GM18507 (cell line): Measurements from ENCODE around the gene DEF6.

Experiments used
- DNase-seq: peaks from one replicate; pipeline ENCODE4 v3.0.0; 2011; ENCODE audit warnings: low read depth; ENCODE audit not compliant: insufficient read length; ENCODE audit errors: extremely low spot score
- FAIRE-seq: peaks from 2 replicates; lab custom pipeline; 2011; peaks lifted over from hg19 to GRCh38; lab: Jason Lieb, UNC

Gene DEF6

DNA sequence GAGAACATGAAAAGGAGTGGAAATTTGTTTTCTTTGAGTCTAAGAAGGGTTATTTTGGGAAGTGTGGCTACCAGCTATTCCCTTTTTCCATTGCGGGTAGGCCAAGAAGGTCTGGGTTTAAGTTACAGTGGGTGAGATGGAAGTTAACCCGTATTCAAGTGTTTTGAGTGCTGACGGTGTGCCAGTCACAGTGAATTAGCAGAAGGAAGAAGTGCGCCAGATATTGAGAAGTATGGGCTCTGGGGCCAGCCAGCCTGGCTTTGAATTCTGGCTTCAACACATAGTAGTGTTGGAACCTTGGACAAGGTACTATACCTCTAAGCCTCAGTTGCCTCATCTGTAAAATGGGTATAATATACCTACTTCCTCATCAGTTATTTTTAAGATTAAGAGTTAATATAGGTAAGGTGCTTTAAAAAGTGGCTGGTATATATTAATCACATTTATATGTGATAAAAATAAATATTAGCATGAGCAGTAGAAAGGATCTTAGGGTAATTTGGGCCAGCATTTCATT is 21.8 kb upstream of the DEF6 start:
- DNase-seq (no peak), FAIRE-seq (no peak)

DNA sequence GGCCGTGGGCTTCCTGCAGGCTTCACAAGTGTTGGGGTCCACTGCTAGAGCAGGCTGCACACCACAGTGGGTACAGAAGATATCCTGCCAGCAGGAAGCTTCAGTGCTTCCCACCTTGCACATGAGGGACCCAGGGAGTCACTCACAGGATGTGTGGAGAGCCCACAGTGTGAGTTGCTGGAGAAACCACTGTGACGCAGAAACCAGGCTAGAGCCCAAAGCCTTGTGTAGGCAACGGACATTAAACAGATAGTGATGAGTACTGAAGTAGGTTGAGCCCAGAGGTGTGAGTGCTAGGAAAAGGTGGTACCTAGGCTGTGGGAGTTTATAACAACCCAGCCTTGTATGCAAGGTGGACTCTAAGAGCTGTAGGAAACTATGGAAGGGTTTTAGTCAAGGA is 18.9 kb upstream of the DEF6 start:
- no peak for FAIRE-seq

DNA sequence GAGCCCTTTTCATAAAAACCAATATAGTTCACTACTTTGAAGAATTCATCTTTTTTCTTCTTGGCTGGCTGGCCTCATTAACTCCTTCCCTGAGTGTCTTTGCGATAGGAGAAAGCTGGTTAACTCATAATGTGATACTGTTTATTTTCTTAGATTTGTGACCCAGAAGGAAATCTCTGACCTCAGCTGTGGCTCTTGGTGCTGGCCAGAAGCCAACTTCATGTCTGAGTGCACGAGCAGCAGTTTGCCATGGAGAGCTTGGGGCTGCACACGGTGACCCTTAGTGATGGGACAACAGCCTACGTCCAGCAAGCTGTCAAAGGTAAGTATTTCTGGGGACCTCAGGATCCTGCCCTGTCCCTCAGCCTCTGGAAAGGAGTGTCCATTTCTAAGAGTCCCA is 16.7 kb upstream of the DEF6 start:
- DNase-seq (no peak), FAIRE-seq (no peak)

More for the DNA sequence above, 18.9 kb upstream of the DEF6 start:
- DNase-seq: no peak

DNA sequence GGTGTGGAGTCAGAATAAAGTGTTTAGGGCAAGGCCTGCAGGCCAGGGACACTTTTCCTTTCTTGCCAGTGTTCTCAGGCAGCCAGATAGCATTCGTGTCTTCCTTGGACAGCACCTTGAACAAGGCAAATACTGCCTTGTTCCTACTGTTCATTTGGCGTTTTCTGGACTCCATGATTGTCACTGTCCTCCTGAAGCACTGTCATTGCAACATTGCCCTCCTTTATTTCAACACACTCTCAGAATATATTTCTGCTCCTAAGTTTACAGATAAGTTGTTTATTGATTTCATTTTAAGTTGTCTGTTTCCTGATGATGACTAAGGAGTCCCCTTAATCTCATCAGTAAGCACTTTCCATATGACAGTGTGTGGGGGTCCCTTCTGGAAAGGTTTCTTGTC is 15.1 kb upstream of the DEF6 start:
- DNase-seq (no peak), FAIRE-seq (no peak)

DNA sequence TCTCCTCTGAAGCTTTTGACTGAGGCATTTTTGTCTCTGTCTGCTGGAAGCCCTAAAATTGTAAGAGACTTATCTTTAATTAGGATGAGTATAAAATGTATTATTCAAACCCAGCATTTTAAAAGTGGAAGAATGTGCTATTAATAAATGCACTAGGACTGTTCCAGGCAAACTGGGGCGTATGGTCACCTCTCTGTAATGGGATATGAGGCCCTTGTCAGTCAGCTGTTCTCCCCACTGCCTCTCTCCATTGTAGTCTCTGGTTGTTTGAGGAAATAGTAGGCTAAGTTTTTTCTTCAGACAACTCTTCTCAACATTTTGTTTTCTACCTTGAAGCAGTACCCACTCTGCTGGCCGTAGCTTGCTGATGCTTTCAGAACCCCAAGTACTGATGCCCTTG is 14.3 kb upstream of the DEF6 start:
- FAIRE-seq (no peak), DNase-seq (no peak)

DNA sequence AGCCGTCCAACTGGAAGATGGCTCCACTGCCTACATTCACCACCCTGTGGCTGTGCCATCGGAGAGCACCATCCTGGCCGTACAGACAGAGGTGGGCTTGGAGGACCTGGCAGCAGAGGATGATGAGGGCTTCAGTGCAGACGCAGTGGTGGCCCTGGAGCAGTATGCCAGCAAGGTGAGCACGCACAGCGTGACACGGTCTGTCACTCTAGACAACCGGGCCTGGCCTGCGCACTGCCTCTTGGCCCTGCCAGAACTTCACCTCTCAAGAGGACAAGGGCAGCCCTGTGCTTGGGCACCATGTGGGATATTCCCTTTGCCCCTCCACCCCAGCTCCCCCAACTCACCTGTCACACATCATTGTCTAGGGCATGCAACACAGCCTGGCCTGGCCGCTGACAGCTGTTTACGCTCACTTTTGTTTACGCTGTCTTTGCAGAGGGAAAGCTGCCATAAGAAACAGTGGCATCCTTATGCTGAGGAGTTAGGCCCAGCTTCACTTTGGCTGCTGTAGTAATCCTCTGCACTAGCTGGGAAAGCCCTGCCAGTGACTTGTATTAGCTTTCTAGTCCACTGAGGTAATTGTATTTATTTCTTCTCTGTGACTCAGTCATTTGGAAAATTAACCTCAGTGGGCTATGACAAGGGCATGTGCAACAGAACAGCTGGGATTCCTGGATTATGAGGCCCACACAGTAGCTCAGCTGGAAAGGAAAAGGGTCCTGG is 9.8 kb upstream of the DEF6 start:
- no peak for DNase-seq

DNA sequence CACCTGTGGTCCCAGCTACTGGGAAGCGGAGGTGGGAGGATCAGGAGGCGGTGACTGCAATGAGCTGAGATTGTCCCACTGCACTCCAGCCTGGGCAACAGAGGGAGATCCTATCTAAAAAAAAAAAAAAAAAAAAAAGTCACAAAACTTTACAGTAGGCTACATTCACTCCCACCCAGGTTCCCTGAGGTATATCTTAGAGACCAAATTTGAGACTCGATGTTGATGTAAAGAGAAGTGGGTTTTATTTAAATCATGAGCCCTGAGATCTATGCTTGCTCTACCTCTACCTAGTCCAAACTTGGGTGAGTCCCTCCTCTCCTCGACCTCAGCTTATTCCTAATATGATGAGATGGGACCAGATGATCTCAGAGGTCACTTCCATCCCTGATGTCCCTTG is 8.8 kb upstream of the DEF6 start:
- DNase-seq: no peak
- no peak for FAIRE-seq

More for the DNA sequence above, 9.8 kb upstream of the DEF6 start:
- no peak for FAIRE-seq

DNA sequence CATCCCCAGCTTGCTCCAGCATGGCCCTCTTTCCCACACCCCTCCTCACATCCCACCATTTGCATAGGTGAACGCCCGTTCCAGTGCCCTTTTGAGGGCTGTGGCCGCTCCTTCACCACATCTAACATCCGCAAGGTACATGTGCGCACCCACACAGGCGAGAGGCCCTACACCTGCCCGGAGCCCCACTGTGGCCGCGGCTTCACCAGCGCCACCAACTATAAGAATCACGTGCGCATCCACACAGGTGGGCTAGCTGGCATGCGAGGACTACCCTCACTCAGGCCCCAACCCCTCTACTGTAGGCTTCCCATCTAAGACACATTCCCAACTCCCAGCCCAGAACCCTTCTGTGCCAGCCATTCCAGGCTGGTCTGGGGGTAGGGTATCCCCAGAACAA is 6.1 kb upstream of the DEF6 start:
- DNase-seq (no peak), FAIRE-seq (no peak)

DNA sequence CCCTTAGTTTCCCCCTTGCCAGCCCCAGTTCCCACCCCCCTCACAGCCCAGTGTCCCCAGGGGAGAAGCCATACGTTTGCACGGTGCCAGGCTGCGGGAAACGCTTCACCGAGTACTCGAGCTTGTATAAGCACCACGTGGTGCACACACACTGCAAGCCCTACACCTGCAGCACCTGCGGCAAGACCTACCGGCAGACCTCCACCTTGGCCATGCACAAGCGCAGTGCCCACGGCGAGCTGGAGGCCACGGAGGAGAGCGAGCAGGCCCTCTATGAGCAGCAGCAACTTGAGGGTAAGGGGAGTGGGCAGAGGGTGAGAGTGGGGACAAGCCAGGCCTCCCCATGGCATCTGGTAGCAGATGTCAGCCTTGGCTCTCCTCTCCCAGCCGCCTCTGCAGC is 5.1 kb upstream of the DEF6 start:
- FAIRE-seq: no peak

DNA sequence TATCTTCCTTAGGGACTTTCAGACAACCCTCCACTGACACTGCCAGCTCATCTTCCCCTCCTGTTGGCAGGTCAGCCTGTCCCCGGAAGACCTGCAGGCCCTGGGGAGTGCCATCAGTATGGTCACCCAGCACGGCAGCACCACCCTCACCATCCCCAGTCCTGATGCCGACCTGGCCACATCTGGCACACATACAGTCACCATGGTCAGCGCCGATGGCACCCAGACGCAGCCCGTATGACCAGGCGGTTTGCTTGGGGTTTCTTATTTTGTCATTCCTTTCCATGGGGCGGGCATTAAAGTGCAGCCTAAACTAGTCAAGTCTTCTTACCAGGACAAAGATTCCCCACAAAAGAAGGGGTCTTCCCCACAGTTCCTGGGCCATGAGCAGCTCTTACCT is 3.9 kb upstream of the DEF6 start:
- no peak for FAIRE-seq
- no peak for DNase-seq

More for the DNA sequence above, 5.1 kb upstream of the DEF6 start:
- DNase-seq: no peak

DNA sequence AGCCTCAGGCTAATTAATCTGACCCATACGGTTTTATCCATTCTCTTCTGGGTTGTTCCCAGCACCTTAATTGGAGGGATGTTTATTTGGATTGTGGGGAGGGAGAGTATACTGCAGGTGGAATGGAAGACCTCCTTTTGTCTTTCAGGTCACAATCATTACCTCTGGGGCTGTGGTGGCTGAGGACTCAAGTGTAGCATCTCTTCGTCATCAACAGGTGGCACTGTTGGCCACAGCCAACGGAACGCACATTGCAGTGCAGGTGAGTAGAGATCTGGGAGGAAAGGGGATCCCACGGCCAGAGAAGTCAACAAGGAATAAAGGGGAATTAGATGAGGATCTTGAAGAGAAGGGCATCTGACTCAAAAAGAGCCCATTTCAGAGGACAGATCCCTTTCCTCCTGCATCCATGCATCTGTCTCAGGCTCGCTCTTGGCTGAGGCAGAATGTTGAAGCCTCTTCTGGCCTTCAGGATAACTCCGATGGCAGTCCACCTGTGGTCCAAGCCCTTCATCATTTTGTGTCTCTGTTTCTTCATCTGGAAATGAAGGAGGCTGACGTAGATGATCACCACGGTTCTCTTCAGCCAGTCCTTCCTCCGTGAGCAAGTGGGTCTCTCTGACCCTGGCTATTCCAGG is 3.2 kb upstream of the DEF6 start:
- FAIRE-seq (peak; percentile 80), DNase-seq (no peak)

DNA sequence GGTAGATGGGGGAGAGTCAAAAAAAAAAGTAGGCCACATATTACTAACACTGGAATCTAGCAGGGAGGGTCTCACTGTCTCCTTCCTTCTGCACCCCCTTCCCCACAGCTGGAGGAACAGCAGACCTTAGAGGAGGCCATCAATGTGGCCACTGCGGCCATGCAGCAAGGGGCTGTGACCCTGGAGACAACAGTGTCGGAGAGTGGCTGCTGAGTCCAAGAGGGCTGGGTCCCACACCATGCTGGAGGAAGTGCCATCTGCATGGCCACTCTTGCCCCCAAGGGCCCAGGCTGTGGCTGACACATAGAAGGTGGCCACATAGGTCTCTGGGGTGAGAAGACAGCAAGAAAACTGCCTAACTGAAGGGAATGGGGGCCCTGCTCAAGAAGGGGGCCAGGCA is 2.6 kb upstream of the DEF6 start:
- FAIRE-seq (no peak), DNase-seq (no peak)

DNA sequence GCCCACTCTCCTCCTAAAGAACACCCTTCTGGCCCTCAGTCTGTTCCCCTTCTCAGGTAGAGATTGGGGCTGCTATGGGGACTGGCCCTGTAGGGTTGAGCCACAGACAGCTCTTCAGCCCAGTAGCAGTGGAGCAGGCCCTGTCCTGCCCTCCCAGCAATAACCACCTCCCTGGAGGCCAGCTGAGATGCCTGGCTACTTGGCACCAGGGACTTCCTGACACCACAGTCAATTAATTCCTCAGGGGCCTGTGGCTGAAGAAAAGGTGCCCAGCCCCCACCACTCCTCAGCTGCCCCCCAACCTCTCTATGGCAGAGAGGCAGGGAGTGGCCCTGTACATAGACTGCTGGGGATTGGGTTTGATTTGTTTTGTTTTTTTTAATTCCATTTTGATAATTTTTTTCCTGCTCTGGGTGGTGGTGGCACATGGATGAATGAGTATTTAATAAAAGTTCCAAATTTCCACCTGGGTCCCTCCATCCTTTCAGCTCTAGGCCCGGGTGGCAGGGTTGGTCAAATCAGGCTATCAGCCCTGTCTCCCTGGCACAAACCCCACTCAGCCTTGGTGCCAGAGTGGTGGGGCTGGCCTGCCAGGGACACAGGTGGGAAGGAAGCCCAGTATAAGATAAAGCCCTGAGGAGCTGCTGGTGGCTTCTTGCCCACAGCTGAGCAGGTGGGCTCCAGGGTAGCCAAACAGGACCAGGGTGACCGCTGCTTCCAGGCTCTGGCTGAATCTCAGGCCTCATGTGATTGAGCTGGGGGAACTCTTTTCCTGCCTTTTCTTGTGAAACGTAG is 1.9 kb upstream of the DEF6 start:
- FAIRE-seq (no peak), DNase-seq (no peak)

DNA sequence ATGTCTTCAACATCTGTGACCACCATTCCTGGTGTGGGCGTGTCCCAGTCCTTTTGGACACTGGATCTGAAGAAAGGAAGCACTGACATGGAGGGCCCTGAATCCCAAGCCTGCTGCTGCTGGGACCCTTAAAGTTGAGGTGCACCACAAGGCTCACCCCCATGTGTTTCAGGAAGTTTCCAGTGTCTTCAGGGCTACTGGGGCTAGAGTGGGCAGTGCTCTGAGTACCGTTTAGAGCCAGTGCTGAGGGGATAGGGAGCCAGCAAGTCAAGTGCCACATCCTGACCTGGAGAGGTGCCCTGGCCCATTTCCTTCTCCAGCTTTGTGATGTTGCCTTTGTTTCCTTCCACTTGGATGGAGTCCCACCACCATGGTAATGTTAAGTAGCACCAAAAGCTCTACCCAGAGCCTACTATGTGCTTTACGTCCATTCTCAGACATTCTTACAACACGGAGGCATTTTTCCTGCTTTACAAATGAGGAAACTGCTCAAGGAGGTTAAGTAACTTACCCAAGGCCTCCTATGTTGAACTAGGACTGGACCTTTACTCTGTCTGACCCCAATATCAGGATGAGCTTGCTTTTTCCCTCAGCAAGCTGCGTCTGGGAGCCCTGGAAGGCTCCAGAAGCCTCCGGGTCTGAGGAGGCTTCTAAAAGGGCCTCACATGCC is 552 bp upstream of the DEF6 start:
- no peak for FAIRE-seq
- no peak for DNase-seq

DNA sequence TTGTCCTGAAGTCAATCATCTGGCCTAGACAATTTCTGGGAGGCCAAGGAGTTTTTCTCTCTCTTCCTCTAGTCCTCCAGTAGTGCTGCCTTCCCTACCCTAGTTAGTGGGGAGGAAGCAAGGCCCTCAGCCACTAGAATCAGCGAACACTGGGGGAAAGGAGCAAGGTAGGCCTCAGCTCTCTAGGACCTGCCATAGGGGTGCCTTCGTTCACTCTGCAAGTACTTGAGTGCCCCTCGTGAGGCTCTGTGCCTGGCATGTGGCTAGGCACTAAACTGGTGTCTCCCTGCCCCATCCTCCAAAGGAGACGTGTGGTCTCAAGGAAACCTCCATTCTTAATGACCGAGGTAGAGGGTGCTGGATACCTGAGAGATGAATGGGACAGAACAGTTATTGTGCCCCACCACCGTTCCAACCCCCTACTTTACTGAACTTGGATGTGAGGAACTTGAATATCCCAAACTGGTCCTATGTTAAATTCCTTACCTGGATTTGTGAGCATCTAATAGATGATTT is 1.1 kb downstream of the DEF6 start:
- FAIRE-seq (no peak), DNase-seq (no peak)

DNA sequence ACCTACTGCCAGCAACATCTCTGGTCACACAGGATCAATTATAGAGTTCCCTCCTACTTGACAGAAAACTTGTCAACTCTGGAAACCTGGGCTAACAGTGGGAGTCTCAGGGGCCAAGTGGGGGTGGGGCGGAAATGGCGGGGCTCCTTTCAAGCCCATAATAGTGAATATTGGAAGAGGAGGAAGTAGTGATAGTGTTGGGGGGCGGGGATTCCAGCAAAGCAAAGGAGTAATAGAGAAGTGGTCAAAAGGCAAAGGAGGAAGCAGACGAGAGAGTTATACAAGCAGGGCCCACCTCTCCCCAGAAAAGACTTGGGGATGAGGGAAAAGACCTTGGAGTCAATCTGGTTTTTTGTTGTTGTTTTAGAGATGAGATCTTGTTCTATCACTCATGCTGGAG is 2.1 kb downstream of the DEF6 start:
- FAIRE-seq (peak; percentile 48), DNase-seq (no peak)

DNA sequence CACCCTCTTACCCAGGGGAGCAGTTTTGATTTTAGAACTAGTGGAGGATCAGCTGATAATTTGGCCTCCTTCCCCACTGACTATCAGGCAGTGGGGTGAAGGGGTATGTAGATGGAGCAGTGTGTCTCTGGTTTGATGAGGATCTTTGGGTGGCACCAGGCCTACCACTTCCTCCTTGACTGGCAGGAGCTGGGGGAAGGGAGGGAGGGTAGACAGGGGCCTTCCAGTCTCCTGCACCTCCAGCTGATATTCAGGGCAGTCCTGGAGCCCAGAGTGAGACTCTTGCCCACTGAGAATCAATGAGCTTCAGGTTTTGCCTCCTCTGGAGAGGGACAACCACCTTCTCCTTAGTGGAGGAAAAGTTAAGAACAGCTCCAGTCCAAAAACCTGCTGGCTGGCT is 3.2 kb downstream of the DEF6 start:
- DNase-seq (no peak), FAIRE-seq (no peak)

DNA sequence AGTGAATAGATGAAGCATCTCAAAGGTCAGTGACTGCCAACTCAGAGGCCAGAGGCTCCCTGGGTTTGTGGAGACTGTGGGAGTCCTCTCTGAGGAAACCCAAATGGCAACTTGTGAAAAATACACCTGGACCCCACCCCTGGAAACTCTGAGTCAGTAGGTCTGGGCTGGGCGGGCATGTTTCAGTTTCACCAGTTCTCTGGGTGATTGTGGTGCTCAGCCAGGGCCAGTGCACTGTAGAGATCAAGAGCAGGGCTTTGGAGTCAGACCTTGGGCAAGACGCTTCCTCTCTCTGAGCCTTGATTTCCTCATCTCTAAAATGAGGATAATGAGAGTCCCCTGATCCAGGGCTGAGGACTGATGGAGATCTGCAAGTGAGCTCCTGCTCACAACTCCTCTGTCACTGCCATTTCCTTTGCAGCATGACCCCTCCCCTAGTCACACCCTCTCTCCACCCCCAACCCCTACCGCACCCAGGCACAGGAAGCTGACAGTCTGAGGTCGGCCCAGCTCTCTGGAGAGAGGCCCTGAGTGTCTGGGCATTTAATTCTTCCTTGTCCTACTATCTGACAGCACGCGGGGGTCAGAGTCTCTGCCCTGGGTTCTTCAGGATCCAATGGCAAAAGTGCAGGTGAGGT is 5.1 kb downstream of the DEF6 start:
- FAIRE-seq (peak; percentile 95), DNase-seq (no peak)

DNA sequence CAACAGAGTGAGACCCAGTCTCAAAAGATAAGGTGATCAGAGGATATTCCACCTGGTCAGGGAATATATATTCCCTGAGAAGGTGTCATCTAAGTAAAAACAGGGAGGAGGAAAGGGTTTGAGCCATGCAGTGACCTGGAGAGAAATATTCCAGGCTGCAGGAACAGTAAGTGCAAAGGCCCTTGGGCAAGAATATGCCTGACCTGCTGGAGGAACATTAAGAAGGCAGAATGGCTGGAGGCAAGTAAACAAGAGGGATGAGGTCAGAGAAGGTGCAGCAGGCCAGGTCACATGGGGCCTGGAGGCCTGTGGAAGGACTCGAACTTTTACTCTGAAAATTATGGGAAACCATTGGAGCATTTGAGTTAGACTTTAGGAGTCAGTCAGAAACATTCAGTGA is 6.7 kb downstream of the DEF6 start:
- no peak for FAIRE-seq
- no peak for DNase-seq
